ENCODE results near the gene USP1. TPM values are rescaled to one million over a fixed set of nuclear protein-coding genes. Genes with fewer than 3 reads are reported as not detected.

USP1 gene
- 70.0 and 71.4 TPM in 2 replicates for total RNA-seq
- long read RNA-seq, transcript USP1-201 (9 exons, 3,996 nt) = major isoform, 24 of 166 reads
- long read RNA-seq, partial matches to known transcripts = 124 of 166 reads
- long read RNA-seq, other reads (novel, unspliced or antisense) = 17 of 166 reads

- H3K27me3 Mint-ChIP-seq (ENCODE audit: low read depth) = peaks cover 3% of the 10 kb centered on the region
- H3K4me1 Mint-ChIP-seq = peaks cover 39% of the 10 kb centered on the region
Observed at GRCh38 chr1:62436466-62437272, at the start of gene USP1. Gene USP1 (plus strand): TSS chr1:62437049. CDS start chr1:62439868, 2,819 bp downstream.

GRCh38 chr1:62389531-62389930 is 47.3 kb upstream of the USP1 start:
- H3K9me3 Mint-ChIP-seq = peaks cover 3% of the 10 kb centered on the region
- no peak overlapping the region for H3K4me3 Mint-ChIP-seq
- peaks cover 42% of the 10 kb centered on the region for H3K4me1 Mint-ChIP-seq
- no peak for DNase-seq (ENCODE audit: low read depth, low spot score)
- no peaks in the 10 kb centered on the region for H3K27me3 Mint-ChIP-seq (ENCODE audit: low read depth)
- TF ChIP-seq CTCF (conservative IDR thresholded peaks at IDR 0.05) = no peak
- no peak overlapping the region for H3K27ac Mint-ChIP-seq (ENCODE audit: unreplicated experiment)
- H3K36me3 Mint-ChIP-seq (ENCODE audit: low read depth) = no peaks in the 10 kb centered on the region

More at GRCh38 chr1:62436466-62437272, at the start of gene USP1:
- peaks cover under 1% of the 10 kb centered on the region for H3K36me3 Mint-ChIP-seq (ENCODE audit: low read depth)
- TF ChIP-seq CTCF (conservative IDR thresholded peaks at IDR 0.05) = no peak
- peak within 1 kb of the TSS; percentile 99 for H3K4me3 Mint-ChIP-seq
- peak; percentile 94 for DNase-seq (ENCODE audit: low read depth, low spot score)
- H3K27ac Mint-ChIP-seq (ENCODE audit: unreplicated experiment) = peak within 1 kb of the TSS; percentile 100
- peaks cover 2% of the 10 kb centered on the region for H3K9me3 Mint-ChIP-seq

- TF ChIP-seq CTCF (conservative IDR thresholded peaks at IDR 0.05) = no peak
- Mint-ChIP-seq H3K27me3 (ENCODE audit: low read depth) (no peaks in the 10 kb centered on the region), H3K9me3 (peaks cover 3% of the 10 kb centered on the region), H3K27ac (ENCODE audit: unreplicated experiment) (no peak overlapping the region), H3K4me3 (no peak overlapping the region), H3K4me1 (peaks cover 42% of the 10 kb centered on the region), H3K36me3 (ENCODE audit: low read depth) (no peaks in the 10 kb centered on the region)
- no peak for DNase-seq (ENCODE audit: low read depth, low spot score)
Observed at GRCh38 chr1:62390071-62390470, 46.8 kb upstream of the USP1 start.

- TF ChIP-seq CTCF (conservative IDR thresholded peaks at IDR 0.05) = peak; percentile 67
- H3K9me3 Mint-ChIP-seq = peaks cover 3% of the 10 kb centered on the region
- H3K36me3 Mint-ChIP-seq (ENCODE audit: low read depth) = no peaks in the 10 kb centered on the region
- H3K27me3 Mint-ChIP-seq (ENCODE audit: low read depth) = no peaks in the 10 kb centered on the region
- H3K4me1 Mint-ChIP-seq = peaks cover 40% of the 10 kb centered on the region
- H3K27ac Mint-ChIP-seq (ENCODE audit: unreplicated experiment) = no peak overlapping the region
- H3K4me3 Mint-ChIP-seq = no peak overlapping the region
- DNase-seq (ENCODE audit: low read depth, low spot score) = peak; percentile 36
Observed at GRCh38 chr1:62391369-62391971, 45.4 kb upstream of the USP1 start.

GRCh38 chr1:62392951-62393350 is 43.9 kb upstream of the USP1 start:
- H3K27ac Mint-ChIP-seq (ENCODE audit: unreplicated experiment) = no peak overlapping the region
- no peaks in the 10 kb centered on the region for H3K36me3 Mint-ChIP-seq (ENCODE audit: low read depth)
- H3K4me3 Mint-ChIP-seq = no peak overlapping the region
- peaks cover 3% of the 10 kb centered on the region for H3K9me3 Mint-ChIP-seq
- DNase-seq (ENCODE audit: low read depth, low spot score) = no peak
- no peak for TF ChIP-seq CTCF (conservative IDR thresholded peaks at IDR 0.05)
- no peaks in the 10 kb centered on the region for H3K27me3 Mint-ChIP-seq (ENCODE audit: low read depth)
- H3K4me1 Mint-ChIP-seq = peaks cover 42% of the 10 kb centered on the region

All from neural crest cell (in vitro differentiated cells).